GM19099 (cell line): ENCODE measurements around the gene RSRC1.

Experiments
- POLR2A ChIP-seq: IDR thresholded peaks from 3 replicates; pipeline ENCODE4 v1.6.1; 2011; ENCODE audit warnings: low read depth; ENCODE audit not compliant: insufficient read length; ENCODE audit errors: extremely low read depth

The RSRC1 gene

DNA sequence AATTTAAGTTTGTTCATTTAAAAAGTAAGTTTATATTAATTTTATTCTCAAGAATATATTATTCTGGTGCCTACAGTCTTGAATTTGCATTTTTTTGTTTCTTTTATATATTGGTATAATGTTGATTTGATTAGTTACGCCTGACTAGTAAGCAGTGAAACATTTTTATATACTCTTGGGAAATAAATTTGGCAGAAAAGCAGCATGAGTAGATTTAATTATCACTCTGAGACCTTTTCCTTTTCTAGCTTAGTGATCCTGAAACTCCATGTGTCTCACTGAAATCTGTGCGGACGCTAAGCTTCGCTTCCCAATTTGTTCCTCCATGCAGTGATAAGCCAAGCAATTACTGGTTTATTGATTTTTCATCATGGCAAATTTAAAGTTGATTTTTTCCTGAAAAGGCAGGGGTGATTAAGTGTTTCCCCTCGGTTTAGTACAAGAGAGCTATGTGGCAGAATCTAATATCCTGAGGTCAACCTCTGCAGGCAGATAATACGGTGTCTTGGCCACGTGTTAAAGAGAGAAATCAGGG is 373.9 kb downstream of the RSRC1 start:
- TF ChIP-seq POLR2A, result no peak

DNA sequence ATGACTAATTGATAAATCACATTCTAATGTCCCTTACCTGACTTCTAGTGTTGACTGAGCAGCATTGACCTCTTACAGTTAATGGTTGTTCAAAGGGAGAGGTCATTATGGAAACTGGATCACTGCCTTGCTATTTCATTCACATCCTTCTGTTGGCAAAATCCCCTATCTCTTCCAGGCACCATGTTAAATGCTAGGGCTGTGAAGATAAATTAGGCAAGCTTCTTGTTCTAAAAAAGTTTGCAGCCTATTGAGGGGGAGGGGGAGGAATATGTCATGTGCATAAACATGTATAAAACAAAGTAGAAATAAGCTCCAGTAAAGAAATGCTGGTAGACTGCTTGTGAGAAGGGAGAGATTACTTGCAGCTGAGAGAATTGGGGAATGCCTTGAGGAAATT is 376.3 kb downstream of the RSRC1 start:
- no peak for TF ChIP-seq POLR2A

DNA sequence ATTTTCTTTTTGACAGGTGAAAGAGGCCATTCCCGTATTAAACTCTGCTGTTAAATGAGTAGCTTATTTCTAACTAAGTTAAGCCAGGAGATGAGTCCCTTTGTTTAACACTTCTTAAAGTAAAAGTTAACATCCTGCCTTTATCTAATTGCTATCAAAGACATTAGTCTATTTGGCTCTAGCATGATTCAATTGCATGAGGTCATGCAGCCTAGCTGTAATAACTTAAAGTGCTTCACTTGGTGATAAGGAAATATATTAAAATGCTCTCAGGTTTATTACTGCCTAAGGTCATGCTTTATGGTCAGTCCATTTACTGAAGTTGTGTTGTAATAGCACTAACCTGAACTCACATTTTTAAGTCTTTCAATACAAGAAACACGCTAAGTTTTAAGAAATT is 378.8 kb downstream of the RSRC1 start:
- TF ChIP-seq POLR2A, result no peak

DNA sequence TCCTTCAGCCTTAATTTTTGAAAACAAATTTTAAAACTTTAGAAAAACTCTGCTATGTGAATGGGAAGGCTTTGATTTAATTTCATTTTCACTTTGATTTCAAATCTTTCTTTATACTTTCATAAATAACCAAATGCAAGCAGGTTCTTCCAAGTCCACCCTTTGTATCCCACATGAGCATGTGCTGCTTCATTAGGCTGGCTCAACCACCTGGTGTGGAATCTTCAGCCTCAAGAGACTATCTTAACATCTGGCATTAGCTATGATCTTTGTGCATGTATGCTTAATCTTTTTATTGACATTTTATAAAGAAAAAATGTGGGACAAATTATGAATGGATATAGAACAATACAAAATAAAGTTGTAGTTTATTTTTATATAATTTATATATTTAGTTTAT is 379.3 kb downstream of the RSRC1 start:
- no peak for TF ChIP-seq POLR2A

DNA sequence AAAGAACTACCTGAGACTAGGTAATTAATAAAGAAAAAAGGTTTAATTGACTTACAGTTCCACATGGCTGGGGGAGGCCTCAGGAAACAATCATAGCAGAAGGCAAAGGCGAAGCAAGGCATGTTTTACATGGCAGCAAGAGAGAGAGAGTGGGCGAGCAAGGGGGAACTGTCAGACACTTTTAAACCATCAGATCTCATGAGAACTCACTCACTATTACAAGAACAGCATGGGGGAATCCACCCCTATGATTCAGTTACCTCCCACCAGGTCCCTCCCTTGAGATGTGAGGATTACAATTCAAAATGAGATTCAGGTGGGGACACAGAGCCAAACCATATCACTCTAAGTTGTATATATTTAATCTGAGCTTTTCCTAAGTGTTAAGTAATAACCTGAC is 382.1 kb downstream of the RSRC1 start:
- TF ChIP-seq POLR2A, result no peak

DNA sequence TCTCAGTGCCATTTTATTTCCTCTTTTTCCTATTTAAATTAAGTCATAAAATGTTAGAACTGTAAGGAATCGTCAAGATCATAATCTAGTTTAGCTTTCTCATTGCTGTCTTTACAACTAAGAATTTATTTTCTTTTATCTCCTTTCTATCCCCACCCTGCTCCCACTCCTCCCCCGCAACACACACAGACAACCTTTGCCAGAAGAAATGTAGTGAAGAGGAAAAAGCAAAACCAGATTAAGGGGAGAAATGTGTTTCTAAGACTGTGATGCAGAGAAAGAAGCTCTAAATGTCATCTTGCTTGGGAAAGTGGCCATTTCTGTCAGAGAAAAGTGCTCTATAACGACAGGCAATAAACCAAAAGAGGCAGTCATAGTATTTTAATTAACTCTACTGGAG is 382.8 kb downstream of the RSRC1 start:
- no peak for TF ChIP-seq POLR2A

DNA sequence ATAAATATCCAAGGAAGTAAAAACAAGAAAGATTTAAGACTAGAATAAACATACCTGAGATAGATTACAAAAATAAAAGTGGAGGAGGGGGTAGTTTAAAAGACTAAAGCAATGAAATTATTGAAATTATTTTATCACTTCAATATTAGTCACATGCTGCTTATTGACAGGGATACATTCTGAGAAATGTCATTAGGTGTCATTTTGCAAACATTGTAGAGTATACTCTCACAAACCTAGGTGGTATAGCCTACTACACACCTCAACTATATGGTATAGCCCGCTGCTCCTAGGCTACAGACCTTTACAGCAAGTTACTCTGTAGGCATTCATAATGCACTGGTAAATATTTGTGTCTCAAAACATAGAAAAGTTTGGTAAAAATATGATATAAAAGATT is 384.0 kb downstream of the RSRC1 start:
- no peak for TF ChIP-seq POLR2A

DNA sequence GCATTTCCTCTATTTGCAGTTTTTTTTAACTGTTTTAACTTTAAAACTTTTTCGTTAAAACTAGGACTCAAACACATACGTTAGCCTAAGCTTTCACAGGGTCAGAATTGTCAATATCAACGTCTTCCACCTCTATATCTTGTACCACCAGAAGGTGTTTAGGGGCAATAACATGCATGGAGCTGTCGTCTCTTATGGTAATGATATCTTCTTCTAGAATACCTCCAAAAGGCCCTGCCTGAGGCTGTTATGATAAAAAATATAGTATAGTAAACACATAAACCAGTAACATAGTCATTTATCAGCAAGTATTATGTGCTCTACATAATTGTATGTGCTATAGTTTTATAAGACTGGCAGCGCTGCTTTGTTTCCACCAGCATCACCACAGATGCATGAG is 384.8 kb downstream of the RSRC1 start:
- TF ChIP-seq POLR2A, result no peak

DNA sequence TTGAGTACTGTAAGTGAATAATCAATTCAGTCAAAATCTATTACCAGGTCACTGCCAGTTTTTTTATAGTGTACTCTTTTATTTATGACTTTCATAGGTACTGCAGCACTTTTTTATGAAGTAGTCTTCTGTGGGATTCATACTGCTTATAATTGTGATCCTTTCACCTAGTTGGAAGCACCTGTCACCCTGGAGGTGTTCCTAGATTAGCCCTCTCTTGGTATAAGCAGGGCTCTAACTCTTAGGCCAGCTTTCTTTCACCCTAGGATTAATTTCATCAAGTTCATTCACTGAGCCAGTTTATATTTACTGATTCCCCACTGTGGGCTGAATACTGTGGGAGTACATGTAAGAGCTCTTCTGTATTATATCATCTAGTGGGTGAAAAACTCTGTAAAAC is 395.2 kb downstream of the RSRC1 start:
- no peak for TF ChIP-seq POLR2A

DNA sequence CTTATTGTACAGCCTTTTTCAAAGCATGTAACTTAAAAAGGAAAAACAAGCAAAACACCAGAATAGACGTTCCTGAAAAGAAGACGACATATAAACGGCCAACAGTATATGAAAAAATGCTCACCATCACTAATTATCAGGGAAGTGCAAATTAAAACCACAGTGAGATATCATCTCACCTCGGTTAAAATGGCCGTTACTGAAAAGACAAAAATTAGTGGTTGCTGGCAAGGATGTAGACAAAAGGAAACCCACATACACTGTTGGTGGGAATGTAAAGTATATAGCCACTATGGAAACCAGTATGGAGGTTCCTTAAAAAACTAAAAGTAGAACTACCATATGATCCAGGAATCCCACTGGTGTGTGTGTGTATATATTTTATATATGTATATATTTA is 396.6 kb downstream of the RSRC1 start:
- no peak for TF ChIP-seq POLR2A

DNA sequence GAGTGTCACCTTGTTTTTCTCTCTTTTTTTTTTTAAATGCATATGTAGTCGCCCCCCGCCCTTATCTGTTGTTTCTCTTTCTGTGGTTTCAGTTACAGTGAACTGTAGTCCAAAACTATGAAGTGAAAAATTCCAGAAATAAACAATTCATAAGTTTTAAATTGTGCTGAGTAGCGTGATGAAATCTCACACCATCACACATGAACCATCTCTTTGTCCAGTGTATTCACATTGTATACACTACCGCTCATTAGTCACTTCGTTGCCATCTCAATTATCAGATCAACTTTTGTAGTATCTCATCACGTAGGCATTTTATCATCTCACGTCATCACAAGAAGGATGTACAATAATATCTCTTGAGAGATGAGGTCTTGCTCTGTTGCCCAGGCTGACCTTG is 398.6 kb downstream of the RSRC1 start:
- TF ChIP-seq POLR2A, result no peak

DNA sequence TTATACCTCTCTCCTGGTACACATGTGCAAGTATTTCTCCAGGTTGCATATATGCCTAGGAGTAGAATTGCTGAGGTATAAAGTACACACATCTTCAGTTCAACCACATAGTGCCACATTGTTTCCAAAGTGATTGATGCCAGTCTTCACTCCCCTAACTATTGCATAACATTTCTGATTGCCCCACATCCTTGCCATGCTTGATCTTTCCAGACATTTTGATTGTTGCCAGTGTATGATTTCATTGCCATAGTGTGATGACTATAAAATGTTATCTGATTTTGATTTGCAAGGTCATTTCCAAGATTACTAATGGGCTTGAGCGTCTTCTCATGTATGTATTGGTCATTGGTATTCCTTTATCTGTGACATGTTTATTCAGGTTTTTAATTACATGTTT is 400.0 kb downstream of the RSRC1 start:
- no peak for TF ChIP-seq POLR2A

DNA sequence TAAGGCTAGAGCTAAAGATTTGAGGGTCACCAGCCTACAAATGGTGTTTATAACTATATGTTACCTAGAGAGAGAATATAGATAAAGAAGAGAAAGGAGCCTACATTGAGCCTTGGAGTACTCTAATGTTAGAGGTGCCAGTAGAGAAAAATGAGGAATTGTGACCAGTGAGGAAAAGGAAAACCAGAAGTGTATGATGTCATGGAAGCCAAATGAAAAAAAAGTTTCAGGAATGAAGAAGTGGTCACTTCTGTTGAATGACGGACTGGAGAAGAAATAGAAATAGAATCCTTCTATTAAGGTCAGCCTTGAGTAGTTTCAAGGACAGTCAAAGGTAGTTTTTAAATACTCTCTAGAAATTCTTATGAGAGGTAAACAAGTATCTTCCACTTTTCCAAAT is 409.9 kb downstream of the RSRC1 start:
- no peak for TF ChIP-seq POLR2A

DNA sequence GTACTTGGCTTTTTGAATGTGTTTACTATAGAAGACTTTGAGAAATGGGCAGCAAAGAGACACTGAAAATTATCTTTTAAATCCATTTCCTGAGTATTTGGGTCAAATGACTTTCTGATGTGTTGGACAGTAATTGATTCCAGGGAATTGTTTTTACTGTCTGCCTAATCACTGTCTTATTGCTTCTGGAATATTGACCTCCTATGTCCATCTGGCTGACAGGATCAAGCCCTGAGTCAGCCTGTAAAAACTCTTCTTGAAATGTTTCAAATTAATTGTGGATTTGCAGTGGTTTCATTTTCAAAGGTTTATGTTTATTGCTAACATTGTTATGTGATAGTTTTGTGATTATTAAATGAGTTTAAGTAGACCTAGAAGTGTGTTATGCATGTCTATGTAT is 410.5 kb downstream of the RSRC1 start:
- TF ChIP-seq POLR2A, result no peak

DNA sequence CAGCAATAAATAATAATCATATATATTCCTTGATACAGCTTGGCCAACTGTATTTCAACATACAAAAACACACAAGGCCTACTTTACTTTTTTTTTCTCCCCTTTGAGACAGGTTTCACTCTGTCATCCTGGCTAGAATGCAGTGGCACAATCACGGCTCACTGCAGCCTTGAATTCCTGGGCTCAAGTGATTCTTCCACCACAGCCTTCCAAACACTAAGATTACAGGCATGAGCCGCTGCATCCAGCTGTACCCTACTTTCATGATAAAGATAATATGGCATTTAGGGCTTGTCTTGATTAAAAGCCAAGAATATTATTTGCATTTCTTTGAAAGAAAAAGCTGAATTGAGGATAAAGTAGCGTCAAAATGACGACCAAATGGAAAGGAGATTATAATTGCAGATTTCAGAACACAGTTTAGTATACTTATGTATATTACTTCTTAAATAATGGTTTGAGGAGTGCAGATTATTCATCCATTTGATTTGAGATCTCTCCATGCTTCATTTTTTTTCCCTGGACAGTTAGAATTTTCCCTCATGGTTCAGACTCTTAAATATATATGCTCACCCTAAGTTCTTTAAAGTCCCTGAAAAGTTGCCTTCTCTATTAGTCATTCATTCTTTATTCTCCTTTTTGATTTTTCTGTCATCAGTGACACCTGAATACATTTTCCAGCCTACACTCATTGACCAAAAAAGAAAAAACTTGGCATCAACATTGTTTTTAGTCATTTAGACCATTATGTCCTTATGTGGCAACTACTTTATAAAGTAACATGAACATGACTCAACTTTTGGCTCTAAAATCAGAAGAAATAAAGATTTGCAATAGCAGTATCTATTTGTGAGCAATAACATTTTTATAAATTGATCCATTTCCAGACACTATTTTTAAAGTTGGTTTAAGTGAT is 412.6 kb downstream of the RSRC1 start:
- TF ChIP-seq POLR2A, result no peak

DNA sequence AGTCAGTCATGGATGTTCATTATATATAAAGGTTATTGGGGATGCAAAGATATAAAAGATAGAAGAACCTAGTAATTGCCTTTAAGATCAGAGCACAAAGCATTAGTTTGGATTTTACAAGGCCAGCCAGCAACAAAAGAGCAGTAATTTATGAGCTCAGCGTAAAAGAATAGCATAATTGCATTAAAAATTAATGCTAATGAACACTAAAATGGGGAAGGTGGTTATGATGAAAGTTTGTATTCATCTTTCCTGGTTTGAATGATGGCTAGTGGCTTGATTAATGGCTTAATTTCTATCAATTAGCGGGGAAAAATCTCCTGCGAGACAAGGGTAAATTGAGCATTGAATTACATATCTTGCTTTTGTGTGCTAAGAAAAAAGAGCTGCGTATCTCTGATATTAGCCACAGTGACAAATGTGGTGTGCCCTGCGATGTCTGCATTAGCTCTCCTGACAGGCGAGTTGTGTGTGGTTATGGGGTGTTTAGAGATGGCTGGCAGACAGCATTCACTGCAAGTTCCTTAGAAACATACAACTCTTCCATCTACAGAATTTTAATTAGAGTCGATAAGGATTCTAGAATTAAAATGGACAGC is 418.3 kb downstream of the RSRC1 start:
- TF ChIP-seq POLR2A, result no peak

DNA sequence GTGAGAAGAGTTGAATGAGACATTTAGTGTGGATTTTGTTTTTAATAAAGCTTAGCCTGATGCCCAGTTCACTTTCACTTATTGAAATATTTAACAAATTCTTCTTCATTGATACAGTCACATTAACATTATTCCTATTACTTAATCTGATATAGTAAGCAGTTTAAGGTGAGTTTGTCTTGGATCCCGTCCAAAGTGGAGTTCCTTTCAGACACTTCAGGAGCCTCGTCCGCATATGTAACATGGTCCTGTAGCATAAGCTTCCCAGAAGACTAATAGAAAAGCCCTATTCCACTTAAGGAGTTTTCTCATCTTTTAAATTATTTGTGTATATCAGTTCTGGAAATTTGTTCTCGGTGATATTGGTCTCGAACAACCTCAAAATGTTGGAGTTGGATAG is 421.4 kb downstream of the RSRC1 start:
- TF ChIP-seq POLR2A, result no peak

DNA sequence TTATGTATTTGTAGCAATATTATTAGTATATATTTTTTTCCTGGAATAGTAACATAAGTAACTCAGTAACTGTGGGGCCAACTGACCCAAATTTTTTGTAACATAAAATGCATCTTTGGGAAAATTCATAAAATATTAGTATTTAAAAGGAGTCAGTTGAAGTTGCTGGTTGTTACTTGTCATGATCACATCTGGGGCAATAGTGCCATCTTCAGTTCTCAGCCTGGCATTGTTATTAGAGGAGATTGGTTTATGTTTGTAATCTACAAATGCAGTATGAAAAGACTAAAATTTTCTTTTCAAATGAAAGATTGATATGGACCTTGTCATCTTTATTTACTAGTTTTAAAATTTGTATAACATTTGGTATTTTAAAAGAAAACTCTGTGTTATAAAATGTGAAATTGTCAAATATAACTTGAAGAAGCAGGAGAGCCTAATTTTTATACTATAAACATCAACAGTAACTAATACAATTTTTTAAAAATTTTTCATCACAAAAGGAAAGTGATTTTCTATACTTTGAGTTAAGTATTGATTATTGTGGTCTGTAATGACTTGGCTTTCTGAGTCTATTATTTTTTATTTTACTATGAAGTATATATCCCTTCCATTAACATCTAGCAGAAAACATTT is 422.3 kb downstream of the RSRC1 start:
- no peak for TF ChIP-seq POLR2A
